ENCODE results near the gene FBLN2. TPM values are rescaled to one million over a fixed set of nuclear protein-coding genes. Genes with fewer than 3 reads are reported as not detected.

Gene FBLN2
- polyA plus RNA-seq, 6 donors from 2014 or later: 4.8 to 17.8 (median 8.0) TPM

DNA sequence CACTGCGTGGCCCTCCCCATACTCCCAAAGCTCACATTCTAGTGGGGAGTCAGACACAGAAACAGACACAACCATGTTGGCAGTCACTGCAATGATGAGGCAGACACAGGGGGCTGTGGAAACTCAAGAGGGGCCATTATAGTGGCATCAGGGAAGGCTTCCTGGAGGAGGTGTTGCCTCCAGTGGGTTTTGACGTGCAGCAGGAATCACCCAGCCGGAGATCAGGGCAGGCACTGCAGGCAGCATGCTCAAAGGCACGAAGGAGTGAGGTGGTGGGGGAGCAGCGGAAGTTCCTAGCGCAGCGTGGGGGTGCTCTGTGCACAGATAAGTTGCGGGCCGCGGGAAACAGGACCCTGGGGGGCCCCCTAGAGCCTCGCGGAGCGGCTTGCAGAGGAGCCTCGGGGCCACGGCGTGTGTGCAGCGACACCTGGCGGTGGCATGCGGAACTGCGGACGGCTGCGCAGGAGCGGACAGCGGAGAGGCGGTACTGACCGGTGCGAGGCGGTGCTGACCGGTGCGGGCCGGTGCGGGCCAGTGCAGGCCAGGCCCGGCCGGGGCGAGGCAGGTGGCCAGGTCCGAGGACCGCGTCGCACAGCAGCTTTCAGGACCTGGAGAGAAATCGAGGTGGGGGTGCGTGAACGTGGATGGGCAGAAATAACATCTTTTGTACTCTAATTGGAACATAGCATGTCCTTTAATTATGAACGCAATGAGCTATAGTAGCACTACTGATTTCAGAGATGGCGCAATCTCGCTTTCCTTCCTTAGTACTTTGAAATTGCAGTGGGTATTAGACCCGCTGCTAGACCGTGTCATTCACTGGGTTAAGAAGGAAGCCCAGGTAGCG lies 101.5 kb downstream of the FBLN2 start:
- peak overlapping the region in 6 of 8 donors; percentile 1 to 77 (median 42) for H3K4me3 Mint-ChIP-seq
- H3K27me3 Mint-ChIP-seq: peaks cover 40 to 89% (median 76%) of the 10 kb centered on the region in 3 donors

DNA sequence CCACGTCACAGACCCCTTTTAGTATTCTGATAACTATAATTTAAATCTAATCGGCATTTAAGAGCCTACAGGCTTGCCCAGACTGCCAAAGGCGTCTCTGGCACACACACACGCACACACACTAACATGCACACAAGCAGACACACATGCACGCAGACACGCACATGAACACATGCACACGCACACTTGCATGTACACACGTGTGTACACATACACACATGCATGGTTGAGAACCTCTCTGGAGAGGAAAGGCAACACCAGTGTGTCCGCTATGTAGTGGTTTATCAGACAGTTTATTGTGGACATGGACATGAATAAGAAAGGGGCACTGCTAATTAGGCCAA lies 102.1 kb downstream of the FBLN2 start:
- Mint-ChIP-seq H3K4me3 (no peak overlapping the region), H3K9me3 (no peaks in the 10 kb centered on the region), H3K36me3 (peaks cover 0 to 7% of the 10 kb centered on the region in 2 donors), H3K4me1 (peaks cover 13 to 30% (median 23%) of the 10 kb centered on the region in 3 donors), H3K27me3 (peaks cover 40 to 89% (median 76%) of the 10 kb centered on the region in 3 donors), H3K27ac (no peak overlapping the region)
- ATAC-seq (ENCODE audit: low read depth in 2 of 2) (no peak), DNase-seq (no peak)

More for the DNA sequence above, 101.5 kb downstream of the FBLN2 start:
- Mint-ChIP-seq H3K9me3 (no peaks in the 10 kb centered on the region), H3K36me3 (peaks cover 0 to 7% of the 10 kb centered on the region in 2 donors), H3K4me1 (peaks cover 11 to 26% (median 20%) of the 10 kb centered on the region in 3 donors), H3K27ac (peak overlapping the region in 3 of 6 donors; percentile 28 to 80 (median 64))
- ATAC-seq (ENCODE audit: low read depth in 2 of 2): peak; percentile 84 to 88
- peak; percentile 65 for DNase-seq

DNA sequence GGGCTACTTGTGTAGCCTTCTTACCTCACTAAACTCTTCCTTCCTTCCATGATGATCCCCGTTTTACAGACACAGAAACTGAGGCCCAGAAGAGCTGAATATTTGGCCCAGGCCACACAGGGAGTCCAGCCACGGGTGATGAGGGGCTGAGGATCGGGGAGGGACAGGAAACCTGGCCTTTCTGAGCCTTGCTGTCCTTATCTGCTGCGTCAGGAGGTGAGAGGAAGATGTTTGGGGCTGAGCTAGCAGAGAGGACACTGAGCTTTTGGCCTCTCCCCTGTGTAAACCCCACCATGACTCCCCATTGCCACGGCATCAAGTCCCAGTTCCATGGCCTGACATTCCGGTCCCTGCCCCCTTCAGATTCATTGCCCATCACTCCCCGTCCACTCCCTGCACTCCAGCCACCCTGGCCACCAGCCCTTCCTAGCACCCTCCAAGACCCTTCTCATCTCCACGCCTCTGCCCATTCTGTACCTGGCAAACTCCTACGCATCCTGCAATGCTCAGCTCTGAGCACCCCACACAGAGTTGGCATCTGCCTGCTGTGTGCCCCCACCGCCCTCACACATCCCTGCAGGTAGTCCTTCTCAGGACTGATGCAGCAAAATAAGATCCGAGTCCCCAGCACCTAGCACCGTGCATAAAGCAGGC lies 103.0 kb downstream of the FBLN2 start:
- Mint-ChIP-seq H3K9me3 (no peaks in the 10 kb centered on the region), H3K36me3 (peaks cover 0 to 7% of the 10 kb centered on the region in 2 donors), H3K27me3 (peaks cover 38 to 90% (median 78%) of the 10 kb centered on the region in 3 donors), H3K4me3 (no peak overlapping the region), H3K4me1 (peaks cover 13 to 28% (median 26%) of the 10 kb centered on the region in 3 donors), H3K27ac (peak overlapping the region in 2 of 6 donors; percentile 12 to 59)
- no peak for ATAC-seq (ENCODE audit: low read depth in 2 of 2)
- no peak for DNase-seq

DNA sequence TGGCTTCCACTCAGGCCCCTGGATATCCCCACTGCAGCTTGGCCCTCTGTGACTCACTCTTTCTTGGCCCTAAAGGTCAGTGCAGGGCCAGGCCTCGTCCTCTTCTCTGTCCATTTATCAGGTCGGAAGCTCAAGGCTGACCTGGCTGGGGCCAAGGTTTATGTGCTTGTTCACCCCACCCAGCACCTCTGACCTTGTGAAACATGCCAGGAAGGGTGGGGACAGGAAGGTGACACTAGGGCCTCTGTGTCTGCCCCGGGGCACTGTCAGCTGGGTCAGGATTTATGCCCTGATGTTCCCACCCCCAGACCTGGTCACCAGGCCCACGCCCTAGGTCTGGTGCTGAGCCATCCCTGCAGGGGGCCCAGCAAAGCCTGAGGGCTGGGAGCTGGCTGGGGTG lies 103.8 kb downstream of the FBLN2 start:
- DNase-seq (no peak), ATAC-seq (ENCODE audit: low read depth in 2 of 2) (no peak)
- Mint-ChIP-seq H3K27ac (no peak overlapping the region), H3K4me3 (no peak overlapping the region), H3K27me3 (peaks cover 39 to 90% (median 78%) of the 10 kb centered on the region in 3 donors), H3K9me3 (no peaks in the 10 kb centered on the region), H3K36me3 (peaks cover 0 to 7% of the 10 kb centered on the region in 2 donors), H3K4me1 (peaks cover 18 to 26% (median 20%) of the 10 kb centered on the region in 3 donors)

DNA sequence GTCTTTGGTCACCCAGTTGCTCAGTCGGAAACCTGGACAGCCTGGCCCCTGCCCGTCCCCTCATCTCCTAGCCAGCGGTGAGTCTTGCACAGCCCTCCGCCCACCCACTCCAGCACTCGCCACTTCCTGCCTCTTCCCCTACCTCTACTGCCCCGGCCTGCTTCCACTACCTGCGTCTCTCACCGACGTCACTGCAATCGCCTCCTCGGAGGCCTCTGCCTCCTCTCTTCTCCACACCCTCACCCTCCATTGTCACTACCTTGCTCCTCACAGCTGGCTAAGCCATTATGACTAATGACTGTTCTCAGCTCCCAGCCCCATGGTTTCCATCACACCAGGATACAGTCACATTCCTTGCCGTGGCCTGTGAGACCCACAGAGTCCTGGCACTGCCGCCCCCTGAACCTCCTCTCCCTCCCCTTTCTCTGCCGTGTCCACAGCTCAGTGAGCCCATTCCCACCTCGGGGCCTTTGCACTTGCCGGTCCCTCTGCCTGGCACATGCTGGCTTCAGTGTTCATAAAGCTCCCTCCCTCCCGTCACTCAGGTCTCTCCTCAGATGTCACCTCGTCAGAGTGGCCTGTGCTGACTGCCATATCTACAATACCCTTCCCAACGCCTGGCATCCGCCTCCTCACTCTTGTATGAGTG lies 104.8 kb downstream of the FBLN2 start:
- no peak overlapping the region for H3K27ac Mint-ChIP-seq
- H3K9me3 Mint-ChIP-seq: no peaks in the 10 kb centered on the region
- ATAC-seq (ENCODE audit: low read depth in 2 of 2) (no peak), DNase-seq (no peak)
- peak overlapping the region in 1 of 8 donors; percentile 41 for H3K4me3 Mint-ChIP-seq
- peaks cover 40 to 90% (median 77%) of the 10 kb centered on the region in 3 donors for H3K27me3 Mint-ChIP-seq
- peaks cover 0 to 7% of the 10 kb centered on the region in 2 donors for H3K36me3 Mint-ChIP-seq
- peaks cover 12 to 21% (median 19%) of the 10 kb centered on the region in 3 donors for H3K4me1 Mint-ChIP-seq

DNA sequence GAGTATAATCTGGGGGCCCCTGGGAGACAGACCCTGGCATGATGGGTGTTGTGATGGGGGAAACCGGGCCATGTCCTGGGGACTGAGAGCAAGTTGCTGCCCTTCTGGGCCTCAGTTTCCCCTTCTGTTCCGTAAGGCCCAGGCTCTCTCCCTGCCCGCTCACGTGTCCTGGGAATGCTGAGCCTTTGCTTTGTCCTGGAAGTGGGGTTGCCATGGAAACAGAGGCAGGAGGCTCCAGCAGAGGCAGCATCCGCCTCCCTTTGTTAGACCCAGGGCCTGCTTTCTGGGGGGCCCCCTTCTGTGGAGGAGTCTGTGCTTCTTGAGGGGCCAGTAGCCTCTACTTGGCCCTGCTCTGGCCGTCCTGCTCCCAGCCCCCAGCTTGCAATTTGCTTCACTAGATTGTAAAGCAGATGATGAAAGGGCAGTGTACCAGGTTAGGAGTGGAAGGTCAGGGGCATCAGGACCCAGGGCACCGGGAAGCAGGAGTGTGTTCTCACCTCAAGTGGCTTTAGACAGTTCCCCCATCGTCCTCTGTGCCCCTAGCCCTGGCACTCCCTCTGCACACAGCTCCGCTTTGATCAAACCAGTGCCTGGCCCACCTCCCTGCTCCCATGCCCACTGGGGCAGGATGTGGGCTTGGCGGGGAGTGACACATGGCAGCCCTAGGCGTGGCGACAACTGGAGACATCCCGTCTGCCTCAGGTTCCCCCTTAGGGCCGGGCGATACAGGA lies 105.6 kb downstream of the FBLN2 start:
- peaks cover 12 to 21% (median 19%) of the 10 kb centered on the region in 3 donors for H3K4me1 Mint-ChIP-seq
- peaks cover 40 to 87% (median 77%) of the 10 kb centered on the region in 3 donors for H3K27me3 Mint-ChIP-seq
- no peak overlapping the region for H3K27ac Mint-ChIP-seq
- no peak overlapping the region for H3K4me3 Mint-ChIP-seq
- no peaks in the 10 kb centered on the region for H3K9me3 Mint-ChIP-seq
- H3K36me3 Mint-ChIP-seq: peaks cover 0 to 7% of the 10 kb centered on the region in 2 donors
- ATAC-seq (ENCODE audit: low read depth in 2 of 2): no peak
- DNase-seq: no peak

DNA sequence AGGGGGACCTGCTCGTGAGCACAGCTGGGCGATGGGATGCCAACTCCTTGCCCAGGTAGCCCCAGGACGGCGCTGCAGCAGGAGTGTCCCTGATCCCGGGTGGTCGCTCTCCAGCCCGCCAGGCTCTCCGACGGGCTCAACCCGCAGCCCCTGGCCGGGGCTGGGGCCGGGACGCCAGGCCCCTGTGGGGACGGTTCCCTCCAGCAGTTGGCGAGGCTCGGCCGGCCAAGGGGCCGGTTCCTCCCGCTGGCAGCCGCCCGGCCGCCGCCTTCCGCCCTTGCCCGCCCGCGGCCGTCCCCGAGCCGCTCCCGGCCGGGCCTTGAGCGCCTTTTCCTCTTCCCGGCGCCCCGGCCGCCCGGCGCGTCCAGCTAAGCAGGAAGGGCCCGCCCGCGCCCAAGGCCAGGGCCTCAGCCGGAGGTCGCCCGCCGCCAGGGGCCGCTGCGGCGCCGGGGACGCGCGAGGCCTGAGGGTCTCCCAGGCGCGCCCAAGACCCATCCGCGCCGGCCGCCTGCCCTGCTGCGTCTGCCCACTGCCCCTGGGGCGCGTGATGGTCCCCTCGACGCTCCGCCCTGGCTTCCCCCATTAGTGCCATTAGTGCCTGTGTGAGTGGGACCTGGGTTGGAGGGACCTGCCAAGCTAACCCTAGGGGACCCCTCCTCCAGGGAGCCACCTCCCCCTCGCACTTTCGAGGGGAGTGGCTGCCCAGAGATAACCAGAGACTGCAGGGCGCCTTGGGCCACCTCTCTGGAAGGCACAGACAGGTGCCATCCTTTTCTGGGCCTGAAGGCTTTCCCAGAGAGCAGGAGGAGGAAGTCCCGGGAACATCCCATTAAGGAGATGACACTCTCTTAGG lies 106.4 kb downstream of the FBLN2 start:
- ATAC-seq (ENCODE audit: low read depth in 2 of 2): peak in 1 of 2 donors; percentile 15
- Mint-ChIP-seq H3K36me3 (peaks cover 0 to 7% of the 10 kb centered on the region in 2 donors), H3K4me3 (peak overlapping the region in 3 of 8 donors; percentile 5 to 35 (median 9)), H3K9me3 (peaks cover 0 to 1% (median 0%) of the 10 kb centered on the region in 7 donors), H3K27ac (no peak overlapping the region), H3K4me1 (peaks cover 9 to 19% (median 16%) of the 10 kb centered on the region in 3 donors), H3K27me3 (peaks cover 38 to 79% (median 72%) of the 10 kb centered on the region in 3 donors)
- no peak for DNase-seq

DNA sequence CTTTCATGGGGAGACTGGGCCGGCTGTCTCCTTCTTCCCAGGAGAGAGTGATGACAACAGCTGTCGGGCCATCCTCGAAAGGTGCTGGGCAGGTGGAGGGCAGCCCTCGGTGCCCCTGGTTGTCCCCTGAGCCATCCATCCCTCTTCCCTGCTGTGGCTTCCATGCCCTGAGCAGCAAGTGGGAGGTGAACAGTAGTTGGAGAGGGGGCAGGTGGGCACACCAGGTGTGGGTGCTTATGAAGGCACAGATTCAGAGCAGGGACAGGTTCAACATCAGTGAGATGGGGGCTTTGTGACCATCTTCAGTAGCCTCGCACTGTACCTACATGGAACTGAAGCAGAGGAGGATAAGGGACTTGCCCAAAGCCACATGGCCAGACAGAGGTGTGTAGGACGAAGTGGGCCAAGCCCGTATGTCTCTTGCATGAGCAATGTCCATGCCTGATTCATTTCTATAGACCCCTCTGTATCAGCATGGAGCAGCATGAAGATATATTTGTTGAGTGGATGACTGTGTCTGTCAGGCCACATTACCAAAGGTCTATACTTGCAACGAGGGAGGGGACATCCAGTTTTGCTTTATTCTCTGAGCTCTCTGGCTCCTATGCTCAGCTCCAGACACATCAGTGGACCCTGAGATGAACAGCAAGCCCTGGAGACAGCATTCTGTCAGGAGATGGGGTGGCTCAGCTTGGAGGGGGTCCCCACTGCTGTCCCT lies 107.8 kb downstream of the FBLN2 start:
- Mint-ChIP-seq H3K9me3 (peaks cover 0 to 4% (median 0%) of the 10 kb centered on the region in 7 donors), H3K4me3 (no peak overlapping the region), H3K27me3 (peaks cover 27 to 66% (median 62%) of the 10 kb centered on the region in 3 donors), H3K36me3 (peaks cover 0 to 7% of the 10 kb centered on the region in 2 donors), H3K27ac (no peak overlapping the region), H3K4me1 (peaks cover 4 to 16% (median 13%) of the 10 kb centered on the region in 3 donors)
- no peak for ATAC-seq (ENCODE audit: low read depth in 2 of 2)
- DNase-seq: no peak

DNA sequence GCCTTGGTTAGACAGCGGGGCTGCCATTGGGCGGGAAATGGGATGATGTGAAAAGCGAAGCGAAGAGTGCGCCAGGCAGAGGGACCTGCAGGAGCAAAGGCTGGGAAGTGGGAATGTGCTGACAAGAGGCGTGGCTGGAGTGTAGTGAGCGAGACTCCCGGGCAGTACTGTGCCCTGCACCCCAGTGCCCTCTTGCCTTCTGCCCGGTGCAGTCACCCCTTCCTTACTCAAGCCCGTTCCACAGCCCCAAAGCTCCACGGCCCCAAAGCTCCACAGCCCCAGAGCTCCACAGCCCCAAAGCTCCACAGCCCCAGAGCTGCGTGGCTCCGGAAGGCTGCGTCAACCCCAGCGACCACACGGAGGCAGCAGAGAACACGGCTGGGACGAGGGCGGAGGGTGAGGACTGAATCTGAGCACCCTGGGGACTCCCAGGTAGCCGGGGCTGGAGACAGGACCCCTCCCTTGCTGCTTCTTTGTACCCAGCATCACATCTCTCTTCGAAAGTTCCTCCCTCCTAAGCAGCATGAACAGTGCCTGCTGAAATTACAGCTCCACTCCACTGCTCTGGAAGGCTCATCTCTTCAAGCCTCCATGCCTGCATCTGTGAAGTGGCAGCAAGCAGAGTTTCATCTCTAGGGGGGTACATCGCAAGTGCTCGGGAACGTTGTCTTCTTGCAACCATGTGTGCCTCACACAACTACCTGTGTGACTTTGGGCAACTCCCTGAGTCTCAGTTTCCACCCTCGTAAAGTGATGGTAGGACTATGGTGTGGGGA lies 108.9 kb downstream of the FBLN2 start:
- H3K27ac Mint-ChIP-seq: no peak overlapping the region
- H3K27me3 Mint-ChIP-seq: peaks cover 22 to 55% (median 54%) of the 10 kb centered on the region in 3 donors
- peak; percentile 20 for DNase-seq
- ATAC-seq (ENCODE audit: low read depth in 2 of 2): peak; percentile 83 to 84
- peaks cover 4 to 16% (median 13%) of the 10 kb centered on the region in 3 donors for H3K4me1 Mint-ChIP-seq
- H3K9me3 Mint-ChIP-seq: peaks cover 0 to 4% (median 0%) of the 10 kb centered on the region in 7 donors
- no peak overlapping the region for H3K4me3 Mint-ChIP-seq
- peaks cover 0 to 7% of the 10 kb centered on the region in 2 donors for H3K36me3 Mint-ChIP-seq

DNA sequence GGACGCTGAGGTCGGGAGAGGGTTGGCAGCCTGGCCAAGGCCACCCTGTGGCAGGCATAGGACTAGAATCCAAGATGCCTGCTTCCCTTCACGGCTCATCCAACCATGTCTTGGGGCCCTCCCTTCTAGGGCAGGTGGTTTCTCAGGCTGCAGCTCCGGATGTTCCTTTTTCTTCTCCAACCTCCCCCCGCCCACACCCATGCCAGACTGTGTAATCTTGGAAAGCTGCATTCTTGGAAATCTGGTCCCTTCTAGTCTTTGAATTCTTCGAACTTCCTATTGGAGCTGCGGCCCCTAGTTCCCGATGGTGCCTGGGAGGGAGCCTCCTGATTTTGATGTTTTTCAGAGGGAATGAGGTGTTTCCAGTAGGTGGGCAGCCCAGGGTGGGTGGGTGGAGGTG lies 109.8 kb downstream of the FBLN2 start:
- Mint-ChIP-seq H3K4me1 (peaks cover 4 to 16% (median 13%) of the 10 kb centered on the region in 3 donors), H3K27ac (no peak overlapping the region), H3K36me3 (peaks cover 0 to 4% of the 10 kb centered on the region in 2 donors), H3K4me3 (no peak overlapping the region), H3K9me3 (peaks cover 0 to 4% (median 0%) of the 10 kb centered on the region in 7 donors), H3K27me3 (peaks cover 19 to 49% (median 47%) of the 10 kb centered on the region in 3 donors)
- DNase-seq (no peak), ATAC-seq (ENCODE audit: low read depth in 2 of 2) (no peak)
